ENCODE results near the gene IRF4.
A peak's percentile ranks its signal among the peaks of the same experiment; 100 is the strongest.

The IRF4 gene

GRCh38 chr6:361411-362132, 30.0 kb upstream of the IRF4 start:
- in situ Hi-C loops (cut with MboI; ENCODE audit: low pct_unique_long_range_greater_than_20kb, low sequenced_read_pairs, unreplicated experiment): no loop called here
- TF ChIP-seq CTCF (IDR thresholded peaks at IDR 0.05; ENCODE audit: extremely low read depth, insufficient read depth, missing control alignments): no peak

GRCh38 chr6:362231-362923, 29.2 kb upstream of the IRF4 start:
- in situ Hi-C loops (cut with MboI; ENCODE audit: low pct_unique_long_range_greater_than_20kb, low sequenced_read_pairs, unreplicated experiment): no loop called here
- no peak for TF ChIP-seq CTCF (IDR thresholded peaks at IDR 0.05; ENCODE audit: extremely low read depth, insufficient read depth, missing control alignments)
- no peak for DNase-seq (ENCODE audit: low spot score)

More at GRCh38 chr6:361411-362132, 30.0 kb upstream of the IRF4 start:
- no peak for DNase-seq (ENCODE audit: low spot score)

GRCh38 chr6:362924-363249, 28.7 kb upstream of the IRF4 start:
- in situ Hi-C loops (cut with MboI; ENCODE audit: low pct_unique_long_range_greater_than_20kb, low sequenced_read_pairs, unreplicated experiment): no loop called here
- no peak for DNase-seq (ENCODE audit: low spot score)
- no peak for TF ChIP-seq CTCF (IDR thresholded peaks at IDR 0.05; ENCODE audit: extremely low read depth, insufficient read depth, missing control alignments)

GRCh38 chr6:363291-363690, 28.3 kb upstream of the IRF4 start:
- in situ Hi-C loops (cut with MboI; ENCODE audit: low pct_unique_long_range_greater_than_20kb, low sequenced_read_pairs, unreplicated experiment): no loop called here

GRCh38 chr6:363909-364308, 27.6 kb upstream of the IRF4 start:
- DNase-seq (ENCODE audit: low spot score): no peak
- in situ Hi-C loops (cut with MboI; ENCODE audit: low pct_unique_long_range_greater_than_20kb, low sequenced_read_pairs, unreplicated experiment): no loop called here
- TF ChIP-seq CTCF (IDR thresholded peaks at IDR 0.05; ENCODE audit: extremely low read depth, insufficient read depth, missing control alignments): no peak

More at GRCh38 chr6:363291-363690, 28.3 kb upstream of the IRF4 start:
- no peak for TF ChIP-seq CTCF (IDR thresholded peaks at IDR 0.05; ENCODE audit: extremely low read depth, insufficient read depth, missing control alignments)
- no peak for DNase-seq (ENCODE audit: low spot score)

- in situ Hi-C loops (cut with MboI; ENCODE audit: low pct_unique_long_range_greater_than_20kb, low sequenced_read_pairs, unreplicated experiment): no loop called here
- no peak for TF ChIP-seq CTCF (IDR thresholded peaks at IDR 0.05; ENCODE audit: extremely low read depth, insufficient read depth, missing control alignments)
- DNase-seq (ENCODE audit: low spot score): peak; percentile 79
Measured at GRCh38 chr6:364609-365540, 26.7 kb upstream of the IRF4 start.

All from GM13977 (cell line).